Fibroblast of the aortic adventitia (primary cell): ENCODE data around the gene TACR3. TPM values are rescaled to one million over a fixed set of nuclear protein-coding genes. Genes with fewer than 3 reads are reported as not detected.
"Not testable (repeated sequence)": the region's sequence is repeated elsewhere in the genome, so short reads cannot be mapped to it uniquely, and the experiment has no call there.

Experiments used
- DNase-seq: peaks from one replicate; pipeline ENCODE4 v3.0.0-alpha.2; 2010; ENCODE audit warnings: low read depth
- H3K4me3 ChIP-seq: 2 replicates; pipeline ENCODE4 v1.5.1; 2011; ENCODE audit warnings: low read depth, mild to moderate bottlenecking, control low read depth, low read length, moderate library complexity
- CTCF ChIP-seq: IDR thresholded peaks from 2 replicates; pipeline ENCODE4 v1.5.1; 2011; ENCODE audit warnings: mild to moderate bottlenecking, low read length, control low read depth, inconsistent platforms; ENCODE audit not compliant: insufficient read depth
- total RNA-seq: library from RNA; depleted of rRNA; stranded (reverse); fragments of >200 nt; gene quantifications from 2 replicates; pipeline ENCODE4 v1.2.3, GENCODE V29; 2012; ENCODE audit warnings: low replicate concordance

Gene TACR3
- 0.09 TPM in 1 of 2 replicates, not detected in the other for total RNA-seq

GRCh38 chr4:103719830-103720207 is at the start of gene TACR3:
TSS of gene TACR3 (minus strand) at chr4:103719985. CDS start at chr4:103719675, 310 bp downstream.
- no peak within 1 kb of the TSS for H3K4me3 ChIP-seq
- no peak for TF ChIP-seq CTCF
- no peak for DNase-seq

- no peak for TF ChIP-seq CTCF
- DNase-seq: no peak
- H3K4me3 ChIP-seq: no peak overlapping the region
Observed at GRCh38 chr4:103757631-103758030, 37.8 kb upstream of the TACR3 start.

GRCh38 chr4:103756741-103757140 is 37.0 kb upstream of the TACR3 start:
- H3K4me3 ChIP-seq: no peak overlapping the region
- DNase-seq: no peak
- no peak for TF ChIP-seq CTCF

- H3K4me3 ChIP-seq: no peak overlapping the region
- TF ChIP-seq CTCF: no peak
- DNase-seq: peak; percentile 3
Observed at GRCh38 chr4:103754844-103755243, 35.1 kb upstream of the TACR3 start.

- TF ChIP-seq CTCF: no peak
- H3K4me3 ChIP-seq: no peak overlapping the region
- no peak for DNase-seq
Observed at GRCh38 chr4:103753868-103754653, 34.3 kb upstream of the TACR3 start.

- DNase-seq: not testable (repeated sequence)
Observed at GRCh38 chr4:103723150-103723549, 3.4 kb upstream of the TACR3 start.

GRCh38 chr4:103721251-103721650 is 1.5 kb upstream of the TACR3 start:
- DNase-seq: no peak
- TF ChIP-seq CTCF: no peak
- H3K4me3 ChIP-seq: no peak overlapping the region

More at GRCh38 chr4:103723150-103723549, 3.4 kb upstream of the TACR3 start:
- not testable (repeated sequence) for H3K4me3 ChIP-seq
